ENCODE data around the gene NKX1-1.

DNA sequence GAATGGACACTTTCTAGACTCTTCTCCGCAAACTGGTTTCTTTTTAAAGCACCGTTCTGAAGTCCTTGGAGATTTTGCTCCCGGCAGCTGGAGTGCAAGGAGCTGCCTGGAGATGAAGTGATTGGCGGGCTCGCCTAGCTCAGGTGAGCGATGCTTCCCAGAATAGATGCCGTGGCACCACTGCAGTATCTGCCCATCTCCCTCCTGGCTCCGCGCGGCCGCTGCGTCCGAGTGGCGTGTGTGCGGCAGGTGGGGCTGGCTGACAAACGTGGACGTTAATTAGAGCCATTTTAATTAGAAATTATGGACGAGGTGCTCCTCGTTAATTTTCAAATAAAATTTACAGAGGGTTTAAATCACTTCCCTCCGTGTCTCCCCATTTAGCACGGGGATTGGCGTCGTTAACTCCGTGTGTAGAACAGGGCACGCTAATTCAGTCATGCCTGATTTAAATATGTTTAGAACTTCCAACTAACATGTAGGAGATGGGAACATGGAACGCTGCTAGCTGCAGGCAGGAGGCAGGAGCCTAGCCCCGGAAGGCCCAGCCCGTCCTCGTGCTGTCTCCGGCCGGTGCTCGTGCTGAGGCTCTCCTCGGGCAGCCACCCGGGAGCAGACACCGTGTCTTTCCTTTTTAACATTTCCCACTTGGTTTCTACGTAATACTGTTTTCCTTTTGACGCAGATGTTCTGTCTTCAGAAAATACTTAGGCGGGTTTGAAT, 47.7 kb downstream of the NKX1-1 start:
- TF ChIP-seq, protein P1, sequence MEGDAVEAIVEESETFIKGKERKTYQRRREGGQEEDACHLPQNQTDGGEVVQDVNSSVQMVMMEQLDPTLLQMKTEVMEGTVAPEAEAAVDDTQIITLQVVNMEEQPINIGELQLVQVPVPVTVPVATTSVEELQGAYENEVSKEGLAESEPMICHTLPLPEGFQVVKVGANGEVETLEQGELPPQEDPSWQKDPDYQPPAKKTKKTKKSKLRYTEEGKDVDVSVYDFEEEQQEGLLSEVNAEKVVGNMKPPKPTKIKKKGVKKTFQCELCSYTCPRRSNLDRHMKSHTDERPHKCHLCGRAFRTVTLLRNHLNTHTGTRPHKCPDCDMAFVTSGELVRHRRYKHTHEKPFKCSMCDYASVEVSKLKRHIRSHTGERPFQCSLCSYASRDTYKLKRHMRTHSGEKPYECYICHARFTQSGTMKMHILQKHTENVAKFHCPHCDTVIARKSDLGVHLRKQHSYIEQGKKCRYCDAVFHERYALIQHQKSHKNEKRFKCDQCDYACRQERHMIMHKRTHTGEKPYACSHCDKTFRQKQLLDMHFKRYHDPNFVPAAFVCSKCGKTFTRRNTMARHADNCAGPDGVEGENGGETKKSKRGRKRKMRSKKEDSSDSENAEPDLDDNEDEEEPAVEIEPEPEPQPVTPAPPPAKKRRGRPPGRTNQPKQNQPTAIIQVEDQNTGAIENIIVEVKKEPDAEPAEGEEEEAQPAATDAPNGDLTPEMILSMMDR (optimal IDR thresholded peaks at IDR 0.05 in 1 of 3, IDR thresholded peaks at IDR 0.05 in 1 of 3, conservative IDR thresholded peaks at IDR 0.05 in 1 of 3; ENCODE audit: extremely low read depth in 1 of 3, insufficient read depth in 2 of 3, low read length in 3 of 3), result no peak
- no peak for TF ChIP-seq EZH2 (IDR thresholded peaks at IDR 0.05; ENCODE audit: low read length)
